Mesendoderm (in vitro differentiated cells): ENCODE measurements around the gene CCDC198.

ENCODE experiments used
- DNase-seq: peaks from one replicate; pipeline ENCODE4 v3.0.0; 2013
- H2AK5ac ChIP-seq: 2 replicates; pipeline ENCODE4 v1.6.1; 2013; ENCODE audit warnings: low read length, inconsistent platforms
- H2BK120ac ChIP-seq: 2 replicates; pipeline ENCODE4 v1.6.1; 2013; ENCODE audit warnings: low read depth, mild to moderate bottlenecking, low read length, moderate library complexity, mixed read lengths
- H2BK15ac ChIP-seq: replicated peaks from 2 replicates; pipeline ENCODE4 v1.6.1; 2013; ENCODE audit warnings: low read depth, mild to moderate bottlenecking, moderate library complexity
- H2BK5ac ChIP-seq: 2 replicates; pipeline ENCODE4 v1.6.1; 2013; ENCODE audit warnings: low read length, inconsistent platforms
- H3K18ac ChIP-seq: 2 replicates; pipeline ENCODE4 v1.6.1; 2013; ENCODE audit warnings: mild to moderate bottlenecking, low read length, mixed read lengths
- H3K23ac ChIP-seq: one replicate; pipeline ENCODE4 v1.6.1; 2013; ENCODE audit warnings: low read length
- H3K27ac ChIP-seq: 2 replicates; pipeline ENCODE4 v1.5.1; 2013; ENCODE audit warnings: low read depth, mild to moderate bottlenecking, inconsistent platforms, low read length, moderate library complexity
- H3K27me3 ChIP-seq: 2 replicates; pipeline ENCODE4 v1.6.1; 2013; ENCODE audit warnings: low read length, control low read depth, mild to moderate bottlenecking, inconsistent platforms; ENCODE audit not compliant: insufficient read depth, poor library complexity
- H3K36me3 ChIP-seq: 2 replicates; pipeline ENCODE4 v1.6.1; 2013; ENCODE audit warnings: low read length, inconsistent platforms; ENCODE audit not compliant: control insufficient read depth, insufficient read depth
- H3K4ac ChIP-seq: one replicate; pipeline ENCODE4 v1.6.1; 2013; ENCODE audit warnings: low read depth, mild to moderate bottlenecking, low read length, moderate library complexity
- H3K4me1 ChIP-seq: 2 replicates; pipeline ENCODE4 v1.6.1; 2013; ENCODE audit warnings: low read depth, low read length, inconsistent platforms; ENCODE audit not compliant: control insufficient read depth
- H3K4me2 ChIP-seq: 2 replicates; pipeline ENCODE4 v1.6.1; 2013; ENCODE audit warnings: low read length
- H3K4me3 ChIP-seq: 2 replicates; pipeline ENCODE4 v1.5.1; 2013; ENCODE audit warnings: mild to moderate bottlenecking, low read length
- H3K56ac ChIP-seq: one replicate; pipeline ENCODE4 v1.6.1; 2013; ENCODE audit warnings: low read length
- H3K79me1 ChIP-seq: 2 replicates; pipeline ENCODE4 v1.6.1; 2013; ENCODE audit warnings: low read length, inconsistent platforms
- H3K79me2 ChIP-seq: 2 replicates; pipeline ENCODE4 v1.6.1; 2013; ENCODE audit warnings: mild to moderate bottlenecking, low read length; ENCODE audit not compliant: control insufficient read depth, insufficient read depth
- H3K9ac ChIP-seq: 2 replicates; pipeline ENCODE4 v1.6.1; 2013; ENCODE audit warnings: low read length, inconsistent platforms
- H4K5ac ChIP-seq: one replicate; pipeline ENCODE4 v1.6.1; 2013; ENCODE audit warnings: low read length
- H4K8ac ChIP-seq: one replicate; pipeline ENCODE4 v1.6.1; 2013; ENCODE audit warnings: low read depth, mild to moderate bottlenecking, control low read depth, low read length, moderate library complexity
- WGBS: extraction: QIAGEN DNeasy Blood & Tissue Kit; methylation state at CpG from one replicate; pipeline ENCODE4 v1.1.7; 2013; ENCODE audit warnings: low lambda C conversion rate, missing lambda C conversion rate; ENCODE audit not compliant: insufficient coverage; ENCODE audit errors: extremely low coverage; 5-methylcytosine and 5-hydroxymethylcytosine counted together

Gene CCDC198

GRCh38 chr14:57508756-57509155 is 15.1 kb upstream of the CCDC198 start:
- H3K23ac ChIP-seq: no peak overlapping the region
- no peak overlapping the region for H3K56ac ChIP-seq
- no peak overlapping the region for H3K18ac ChIP-seq
- H3K27me3 ChIP-seq: no peaks in the 10 kb centered on the region
- H3K4me1 ChIP-seq: no peaks in the 10 kb centered on the region
- H3K4me3 ChIP-seq: no peak overlapping the region
- no peak overlapping the region for H2BK5ac ChIP-seq
- no peak overlapping the region for H2AK5ac ChIP-seq
- no peak overlapping the region for H2BK120ac ChIP-seq
- no peak for DNase-seq
- H3K79me1 ChIP-seq: no peaks in the 10 kb centered on the region
- H4K5ac ChIP-seq: no peak overlapping the region
- no peak overlapping the region for H3K9ac ChIP-seq
- no peak overlapping the region for H3K4me2 ChIP-seq
- H3K27ac ChIP-seq: no peak overlapping the region
- WGBS: no CpG with 5 or more reads among the region's 2 CpGs
- H2BK15ac ChIP-seq: no peak overlapping the region
- H3K4ac ChIP-seq: no peak overlapping the region
- H4K8ac ChIP-seq: no peak overlapping the region
- no peaks in the 10 kb centered on the region for H3K36me3 ChIP-seq
- no peaks in the 10 kb centered on the region for H3K79me2 ChIP-seq

GRCh38 chr14:57502586-57503254 is 9.1 kb upstream of the CCDC198 start:
- Histone ChIP-seq H3K79me2 (no peaks in the 10 kb centered on the region), H3K79me1 (no peaks in the 10 kb centered on the region), H3K27me3 (no peaks in the 10 kb centered on the region), H3K23ac (no peak overlapping the region), H2BK5ac (no peak overlapping the region), H2AK5ac (no peak overlapping the region), H3K4me2 (no peak overlapping the region), H2BK120ac (no peak overlapping the region), H4K8ac (no peak overlapping the region), H3K27ac (no peak overlapping the region), H3K36me3 (no peaks in the 10 kb centered on the region), H3K56ac (no peak overlapping the region), H3K4me1 (no peaks in the 10 kb centered on the region), H3K9ac (no peak overlapping the region), H3K4me3 (no peak overlapping the region), H2BK15ac (no peak overlapping the region), H3K4ac (no peak overlapping the region), H4K5ac (no peak overlapping the region), H3K18ac (no peak overlapping the region)
- DNase-seq: no peak
- no CpG with 5 or more reads among the region's 8 CpGs for WGBS

GRCh38 chr14:57501039-57501557 is 7.4 kb upstream of the CCDC198 start:
- Histone ChIP-seq H2BK5ac (no peak overlapping the region), H3K79me2 (no peaks in the 10 kb centered on the region), H3K9ac (no peak overlapping the region), H3K27ac (no peak overlapping the region), H3K79me1 (no peaks in the 10 kb centered on the region), H3K4me1 (no peaks in the 10 kb centered on the region), H3K4me2 (no peak overlapping the region), H2BK15ac (no peak overlapping the region), H2AK5ac (no peak overlapping the region), H4K8ac (no peak overlapping the region), H2BK120ac (no peak overlapping the region), H3K56ac (no peak overlapping the region), H3K27me3 (no peaks in the 10 kb centered on the region), H3K4ac (no peak overlapping the region), H4K5ac (no peak overlapping the region), H3K4me3 (no peak overlapping the region), H3K23ac (no peak overlapping the region), H3K36me3 (no peaks in the 10 kb centered on the region), H3K18ac (no peak overlapping the region)
- no peak for DNase-seq
- WGBS: no CpG with 5 or more reads among the region's 2 CpGs

GRCh38 chr14:57498659-57499058 is 5.0 kb upstream of the CCDC198 start:
- H3K27me3 ChIP-seq: no peaks in the 10 kb centered on the region
- no peak overlapping the region for H3K4me2 ChIP-seq
- no peak overlapping the region for H3K4ac ChIP-seq
- no peaks in the 10 kb centered on the region for H3K79me2 ChIP-seq
- no peak for DNase-seq
- no peak overlapping the region for H3K23ac ChIP-seq
- H4K8ac ChIP-seq: no peak overlapping the region
- no peak overlapping the region for H2BK5ac ChIP-seq
- no peak overlapping the region for H3K27ac ChIP-seq
- H2AK5ac ChIP-seq: no peak overlapping the region
- no peak overlapping the region for H2BK15ac ChIP-seq
- H3K18ac ChIP-seq: no peak overlapping the region
- H3K36me3 ChIP-seq: no peaks in the 10 kb centered on the region
- H4K5ac ChIP-seq: no peak overlapping the region
- H3K4me1 ChIP-seq: no peaks in the 10 kb centered on the region
- H3K79me1 ChIP-seq: no peaks in the 10 kb centered on the region
- H2BK120ac ChIP-seq: no peak overlapping the region
- no peak overlapping the region for H3K56ac ChIP-seq
- H3K4me3 ChIP-seq: no peak overlapping the region
- H3K9ac ChIP-seq: no peak overlapping the region

GRCh38 chr14:57498035-57498434 is 4.4 kb upstream of the CCDC198 start:
- Histone ChIP-seq H2AK5ac (no peak overlapping the region), H3K4me3 (no peak overlapping the region), H3K23ac (no peak overlapping the region), H3K79me1 (no peaks in the 10 kb centered on the region), H4K5ac (no peak overlapping the region), H3K18ac (no peak overlapping the region), H3K4me2 (no peak overlapping the region), H4K8ac (no peak overlapping the region), H2BK120ac (no peak overlapping the region), H2BK5ac (no peak overlapping the region), H3K9ac (no peak overlapping the region), H3K36me3 (no peaks in the 10 kb centered on the region), H3K79me2 (no peaks in the 10 kb centered on the region), H3K27me3 (no peaks in the 10 kb centered on the region), H2BK15ac (no peak overlapping the region), H3K27ac (no peak overlapping the region), H3K4ac (no peak overlapping the region), H3K4me1 (no peaks in the 10 kb centered on the region), H3K56ac (no peak overlapping the region)
- DNase-seq: no peak
- WGBS: no CpG with 5 or more reads among the region's 4 CpGs

GRCh38 chr14:57495416-57495815 is 1.8 kb upstream of the CCDC198 start:
- no peak overlapping the region for H3K4ac ChIP-seq
- H3K4me2 ChIP-seq: no peak overlapping the region
- H3K36me3 ChIP-seq: no peaks in the 10 kb centered on the region
- no peak overlapping the region for H3K18ac ChIP-seq
- no peaks in the 10 kb centered on the region for H3K4me1 ChIP-seq
- H3K79me2 ChIP-seq: no peaks in the 10 kb centered on the region
- no peak overlapping the region for H2BK120ac ChIP-seq
- no peak overlapping the region for H4K8ac ChIP-seq
- H3K79me1 ChIP-seq: no peaks in the 10 kb centered on the region
- H2AK5ac ChIP-seq: no peak overlapping the region
- H3K4me3 ChIP-seq: no peak overlapping the region
- H2BK5ac ChIP-seq: no peak overlapping the region
- no peak overlapping the region for H3K9ac ChIP-seq
- no peak overlapping the region for H3K56ac ChIP-seq
- no CpG with 5 or more reads among the region's 2 CpGs for WGBS
- H4K5ac ChIP-seq: no peak overlapping the region
- H2BK15ac ChIP-seq: no peak overlapping the region
- DNase-seq: no peak
- H3K23ac ChIP-seq: no peak overlapping the region
- no peak overlapping the region for H3K27ac ChIP-seq
- no peaks in the 10 kb centered on the region for H3K27me3 ChIP-seq
